HG03571 (cell line): ENCODE measurements around the gene NXN.
"Not testable (repeated sequence)": the region's sequence is repeated elsewhere in the genome, so short reads cannot be mapped to it uniquely, and the experiment has no call there.

Source experiments
- ATAC-seq: cut with Tn5 transposase; IDR thresholded peaks from one replicate; pipeline ENCODE4 v1.9.1; 2021; ENCODE audit not compliant: unreplicated experiment

Gene NXN

GRCh38 chr17:1007310-1008007 lies 27.9 kb upstream of the NXN start:
- ATAC-seq: no peak

- no peak for ATAC-seq
These were observed 26.5 kb upstream of the NXN start for GRCh38 chr17:1006054-1006453.

- no peak for ATAC-seq
These were observed 25.9 kb upstream of the NXN start for GRCh38 chr17:1005361-1005946.

- ATAC-seq: no peak
These were observed 25.3 kb upstream of the NXN start for GRCh38 chr17:1004769-1005295.

GRCh38 chr17:1003972-1004768 lies 24.6 kb upstream of the NXN start:
- no peak for ATAC-seq

GRCh38 chr17:1003633-1003971 lies 24.0 kb upstream of the NXN start:
- no peak for ATAC-seq

- ATAC-seq: no peak
These were observed 23.4 kb upstream of the NXN start for GRCh38 chr17:1002771-1003555.

- ATAC-seq: no peak
These were observed 22.8 kb upstream of the NXN start for GRCh38 chr17:1002412-1002753.

- no peak for ATAC-seq
These were observed 22.2 kb upstream of the NXN start for GRCh38 chr17:1001640-1002411.

- no peak for ATAC-seq
These were observed 21.3 kb upstream of the NXN start for GRCh38 chr17:1000597-1001461.

GRCh38 chr17:998111-998510 lies 18.5 kb upstream of the NXN start:
- no peak for ATAC-seq

GRCh38 chr17:996554-997344 lies 17.2 kb upstream of the NXN start, which contains the start of gene TIMM22:
Gene TIMM22 (plus strand): TSS chr17:997129. CDS start chr17:997143, 14 bp downstream.
- ATAC-seq: peak; percentile 88

GRCh38 chr17:995324-995723 lies 15.7 kb upstream of the NXN start:
- not testable (repeated sequence) for ATAC-seq

- no peak for ATAC-seq
These were observed 13.4 kb upstream of the NXN start for GRCh38 chr17:992933-993332.

- ATAC-seq: no peak
These were observed 9.0 kb upstream of the NXN start for GRCh38 chr17:988561-988960.

GRCh38 chr17:987931-988330 lies 8.4 kb upstream of the NXN start:
- no peak for ATAC-seq

GRCh38 chr17:986322-986929 lies 6.8 kb upstream of the NXN start:
- no peak for ATAC-seq

- no peak for ATAC-seq
These were observed 4.3 kb upstream of the NXN start for GRCh38 chr17:983921-984320.
